Measurements from ENCODE around the gene PLXNB3.

- TF ChIP-seq, protein P1, sequence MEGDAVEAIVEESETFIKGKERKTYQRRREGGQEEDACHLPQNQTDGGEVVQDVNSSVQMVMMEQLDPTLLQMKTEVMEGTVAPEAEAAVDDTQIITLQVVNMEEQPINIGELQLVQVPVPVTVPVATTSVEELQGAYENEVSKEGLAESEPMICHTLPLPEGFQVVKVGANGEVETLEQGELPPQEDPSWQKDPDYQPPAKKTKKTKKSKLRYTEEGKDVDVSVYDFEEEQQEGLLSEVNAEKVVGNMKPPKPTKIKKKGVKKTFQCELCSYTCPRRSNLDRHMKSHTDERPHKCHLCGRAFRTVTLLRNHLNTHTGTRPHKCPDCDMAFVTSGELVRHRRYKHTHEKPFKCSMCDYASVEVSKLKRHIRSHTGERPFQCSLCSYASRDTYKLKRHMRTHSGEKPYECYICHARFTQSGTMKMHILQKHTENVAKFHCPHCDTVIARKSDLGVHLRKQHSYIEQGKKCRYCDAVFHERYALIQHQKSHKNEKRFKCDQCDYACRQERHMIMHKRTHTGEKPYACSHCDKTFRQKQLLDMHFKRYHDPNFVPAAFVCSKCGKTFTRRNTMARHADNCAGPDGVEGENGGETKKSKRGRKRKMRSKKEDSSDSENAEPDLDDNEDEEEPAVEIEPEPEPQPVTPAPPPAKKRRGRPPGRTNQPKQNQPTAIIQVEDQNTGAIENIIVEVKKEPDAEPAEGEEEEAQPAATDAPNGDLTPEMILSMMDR (IDR thresholded peaks at IDR 0.05; ENCODE audit: low read length): no peak
- TF ChIP-seq EZH2 (optimal IDR thresholded peaks at IDR 0.05; ENCODE audit: low read depth, low read length): no peak
Observed at GRCh38 chrX:153740631-153741222, 23.3 kb upstream of the PLXNB3 start.

Data from MM.1S (cell line).